ENCODE measurements around the gene CAMK4. TPM values are rescaled to one million over a fixed set of nuclear protein-coding genes. Genes with fewer than 3 reads are reported as not detected.

Gene CAMK4
- total and polyA plus RNA-seq, 4 donors = 0.27 to 1.4 (median 1.2) TPM

DNA sequence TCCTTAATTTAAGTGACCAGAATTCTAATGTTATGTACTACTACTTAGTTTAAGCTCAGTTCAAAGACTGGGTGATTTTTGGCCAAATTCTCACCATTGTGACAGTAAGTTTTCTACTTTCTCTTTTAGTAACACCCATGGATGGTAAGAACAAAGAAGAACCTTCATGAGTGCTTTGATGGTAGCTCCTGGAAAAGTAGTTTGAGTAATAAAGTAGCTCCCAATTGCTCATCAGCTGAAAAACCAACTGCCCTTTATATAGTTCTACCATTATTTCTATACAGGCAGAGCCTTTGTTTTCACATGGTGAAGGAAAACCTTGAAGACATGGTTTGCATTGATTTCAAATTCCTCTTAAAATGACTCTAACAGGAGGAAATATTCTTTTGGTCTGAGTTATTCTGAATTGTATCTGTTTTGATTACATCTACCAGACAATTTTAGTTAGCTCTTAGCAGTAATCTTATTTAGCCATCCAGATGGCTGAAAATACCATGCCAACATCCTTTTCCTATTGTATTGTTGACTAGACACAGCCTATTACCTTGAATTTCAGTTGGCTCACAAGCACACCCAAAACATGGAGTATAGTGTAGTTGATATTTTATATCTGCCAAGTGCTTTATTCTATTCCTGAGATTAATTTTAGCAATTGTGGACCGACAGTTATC is 311.8 kb downstream of the CAMK4 start (continued):
- no peak for TF ChIP-seq EGR1 (IDR thresholded peaks at IDR 0.05; ENCODE audit: low read depth in 2 of 2)
- no peak for TF ChIP-seq SP1 (IDR thresholded peaks at IDR 0.05)
- TF ChIP-seq, protein P1, sequence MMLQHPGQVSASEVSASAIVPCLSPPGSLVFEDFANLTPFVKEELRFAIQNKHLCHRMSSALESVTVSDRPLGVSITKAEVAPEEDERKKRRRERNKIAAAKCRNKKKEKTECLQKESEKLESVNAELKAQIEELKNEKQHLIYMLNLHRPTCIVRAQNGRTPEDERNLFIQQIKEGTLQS (IDR thresholded peaks at IDR 0.05) = no peak
- TF ChIP-seq RAD21 (IDR thresholded peaks at IDR 0.05) = no peak

DNA sequence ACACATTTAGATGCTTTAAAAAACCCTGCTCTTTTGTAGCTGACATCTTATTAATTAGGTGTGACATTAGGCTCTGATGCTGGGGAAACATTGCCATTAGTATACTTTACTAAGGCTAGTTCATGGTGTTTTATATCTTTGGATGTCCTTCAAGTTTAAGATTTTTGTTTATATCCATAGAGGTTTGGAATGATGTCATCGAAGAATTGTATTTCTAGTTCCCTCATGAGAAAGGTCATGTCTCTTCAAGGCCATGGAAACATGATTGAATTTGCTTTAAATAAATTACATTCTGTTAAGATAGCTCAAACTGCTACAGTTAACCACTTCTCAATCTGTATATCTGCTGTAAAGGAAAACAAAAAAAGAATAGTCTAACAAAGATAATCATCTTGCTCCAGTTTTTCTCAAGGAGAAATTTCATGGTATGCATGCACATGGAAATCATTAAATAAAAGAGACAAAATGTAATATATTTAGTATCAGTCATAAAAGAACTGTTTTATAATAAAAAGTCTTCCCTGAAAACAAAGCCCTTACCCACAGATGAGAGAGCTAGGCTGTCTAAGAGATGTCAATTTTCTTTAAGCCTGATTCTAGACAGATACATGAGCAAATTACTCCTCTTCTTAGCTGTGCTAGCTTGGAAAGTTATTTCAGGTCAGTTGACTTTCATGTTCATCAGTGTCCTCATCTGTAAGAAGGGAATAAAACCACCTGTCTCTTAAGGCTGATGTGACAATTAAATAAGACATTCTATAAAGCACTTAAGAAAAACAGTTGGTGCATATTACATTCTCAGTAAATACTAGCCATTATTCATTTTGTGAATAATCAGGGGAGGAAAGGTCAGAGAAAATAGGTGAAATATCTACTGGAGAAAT is 313.2 kb downstream of the CAMK4 start:
- 79% methylated on average over 1 of the region's 1 CpG for WGBS
- no peak overlapping the region for H3K9ac ChIP-seq (ENCODE audit: low read depth in 1 of 2, low read length in 2 of 2)

More for the DNA sequence above, 313.2 kb downstream of the CAMK4 start:
- no peak overlapping the region for H3K27ac ChIP-seq (ENCODE audit: low read depth in 1 of 2, low read length in 2 of 2)
- H3K4me1 ChIP-seq (ENCODE audit: control insufficient read depth in 4 of 4, insufficient read depth in 4 of 4, low read length in 3 of 4) = no peaks in the 10 kb centered on the region
- no peak for DNase-seq (ENCODE audit: low spot score)
- no peaks in the 10 kb centered on the region for H3K27me3 ChIP-seq (ENCODE audit: control insufficient read depth in 4 of 4, insufficient read depth in 4 of 4, low read length in 3 of 4)
- H3K9me3 ChIP-seq (ENCODE audit: control insufficient read depth in 4 of 4, low read length in 3 of 4) = no peaks in the 10 kb centered on the region
- TF ChIP-seq FOXA2 (IDR thresholded peaks at IDR 0.05) (no peak), TAF1 (conservative IDR thresholded peaks at IDR 0.05) (no peak), EGR1 (IDR thresholded peaks at IDR 0.05; ENCODE audit: low read depth in 2 of 2) (no peak), RXRA (IDR thresholded peaks at IDR 0.05) (no peak), HNF4A (conservative IDR thresholded peaks at IDR 0.05) (no peak), JUND (IDR thresholded peaks at IDR 0.05) (no peak), NR2F2 (IDR thresholded peaks at IDR 0.05) (no peak)
- TF ChIP-seq, protein P2, sequence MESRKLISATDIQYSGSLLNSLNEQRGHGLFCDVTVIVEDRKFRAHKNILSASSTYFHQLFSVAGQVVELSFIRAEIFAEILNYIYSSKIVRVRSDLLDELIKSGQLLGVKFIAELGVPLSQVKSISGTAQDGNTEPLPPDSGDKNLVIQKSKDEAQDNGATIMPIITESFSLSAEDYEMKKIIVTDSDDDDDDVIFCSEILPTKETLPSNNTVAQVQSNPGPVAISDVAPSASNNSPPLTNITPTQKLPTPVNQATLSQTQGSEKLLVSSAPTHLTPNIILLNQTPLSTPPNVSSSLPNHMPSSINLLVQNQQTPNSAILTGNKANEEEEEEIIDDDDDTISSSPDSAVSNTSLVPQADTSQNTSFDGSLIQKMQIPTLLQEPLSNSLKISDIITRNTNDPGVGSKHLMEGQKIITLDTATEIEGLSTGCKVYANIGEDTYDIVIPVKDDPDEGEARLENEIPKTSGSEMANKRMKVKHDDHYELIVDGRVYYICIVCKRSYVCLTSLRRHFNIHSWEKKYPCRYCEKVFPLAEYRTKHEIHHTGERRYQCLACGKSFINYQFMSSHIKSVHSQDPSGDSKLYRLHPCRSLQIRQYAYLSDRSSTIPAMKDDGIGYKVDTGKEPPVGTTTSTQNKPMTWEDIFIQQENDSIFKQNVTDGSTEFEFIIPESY (IDR thresholded peaks at IDR 0.05) = no peak
- TF ChIP-seq, protein P3, sequence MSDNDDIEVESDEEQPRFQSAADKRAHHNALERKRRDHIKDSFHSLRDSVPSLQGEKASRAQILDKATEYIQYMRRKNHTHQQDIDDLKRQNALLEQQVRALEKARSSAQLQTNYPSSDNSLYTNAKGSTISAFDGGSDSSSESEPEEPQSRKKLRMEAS (IDR thresholded peaks at IDR 0.05) = no peak
- TF ChIP-seq, protein P4, sequence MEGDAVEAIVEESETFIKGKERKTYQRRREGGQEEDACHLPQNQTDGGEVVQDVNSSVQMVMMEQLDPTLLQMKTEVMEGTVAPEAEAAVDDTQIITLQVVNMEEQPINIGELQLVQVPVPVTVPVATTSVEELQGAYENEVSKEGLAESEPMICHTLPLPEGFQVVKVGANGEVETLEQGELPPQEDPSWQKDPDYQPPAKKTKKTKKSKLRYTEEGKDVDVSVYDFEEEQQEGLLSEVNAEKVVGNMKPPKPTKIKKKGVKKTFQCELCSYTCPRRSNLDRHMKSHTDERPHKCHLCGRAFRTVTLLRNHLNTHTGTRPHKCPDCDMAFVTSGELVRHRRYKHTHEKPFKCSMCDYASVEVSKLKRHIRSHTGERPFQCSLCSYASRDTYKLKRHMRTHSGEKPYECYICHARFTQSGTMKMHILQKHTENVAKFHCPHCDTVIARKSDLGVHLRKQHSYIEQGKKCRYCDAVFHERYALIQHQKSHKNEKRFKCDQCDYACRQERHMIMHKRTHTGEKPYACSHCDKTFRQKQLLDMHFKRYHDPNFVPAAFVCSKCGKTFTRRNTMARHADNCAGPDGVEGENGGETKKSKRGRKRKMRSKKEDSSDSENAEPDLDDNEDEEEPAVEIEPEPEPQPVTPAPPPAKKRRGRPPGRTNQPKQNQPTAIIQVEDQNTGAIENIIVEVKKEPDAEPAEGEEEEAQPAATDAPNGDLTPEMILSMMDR (IDR thresholded peaks at IDR 0.05; ENCODE audit: low read depth, low read length, missing input control) = no peak
- TF ChIP-seq, protein P5, sequence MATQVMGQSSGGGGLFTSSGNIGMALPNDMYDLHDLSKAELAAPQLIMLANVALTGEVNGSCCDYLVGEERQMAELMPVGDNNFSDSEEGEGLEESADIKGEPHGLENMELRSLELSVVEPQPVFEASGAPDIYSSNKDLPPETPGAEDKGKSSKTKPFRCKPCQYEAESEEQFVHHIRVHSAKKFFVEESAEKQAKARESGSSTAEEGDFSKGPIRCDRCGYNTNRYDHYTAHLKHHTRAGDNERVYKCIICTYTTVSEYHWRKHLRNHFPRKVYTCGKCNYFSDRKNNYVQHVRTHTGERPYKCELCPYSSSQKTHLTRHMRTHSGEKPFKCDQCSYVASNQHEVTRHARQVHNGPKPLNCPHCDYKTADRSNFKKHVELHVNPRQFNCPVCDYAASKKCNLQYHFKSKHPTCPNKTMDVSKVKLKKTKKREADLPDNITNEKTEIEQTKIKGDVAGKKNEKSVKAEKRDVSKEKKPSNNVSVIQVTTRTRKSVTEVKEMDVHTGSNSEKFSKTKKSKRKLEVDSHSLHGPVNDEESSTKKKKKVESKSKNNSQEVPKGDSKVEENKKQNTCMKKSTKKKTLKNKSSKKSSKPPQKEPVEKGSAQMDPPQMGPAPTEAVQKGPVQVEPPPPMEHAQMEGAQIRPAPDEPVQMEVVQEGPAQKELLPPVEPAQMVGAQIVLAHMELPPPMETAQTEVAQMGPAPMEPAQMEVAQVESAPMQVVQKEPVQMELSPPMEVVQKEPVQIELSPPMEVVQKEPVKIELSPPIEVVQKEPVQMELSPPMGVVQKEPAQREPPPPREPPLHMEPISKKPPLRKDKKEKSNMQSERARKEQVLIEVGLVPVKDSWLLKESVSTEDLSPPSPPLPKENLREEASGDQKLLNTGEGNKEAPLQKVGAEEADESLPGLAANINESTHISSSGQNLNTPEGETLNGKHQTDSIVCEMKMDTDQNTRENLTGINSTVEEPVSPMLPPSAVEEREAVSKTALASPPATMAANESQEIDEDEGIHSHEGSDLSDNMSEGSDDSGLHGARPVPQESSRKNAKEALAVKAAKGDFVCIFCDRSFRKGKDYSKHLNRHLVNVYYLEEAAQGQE (IDR thresholded peaks at IDR 0.05) = no peak
- H3K4me3 ChIP-seq (ENCODE audit: low read depth in 1 of 3, low read length in 3 of 3) = no peak overlapping the region
- H3K36me3 ChIP-seq (ENCODE audit: control insufficient read depth in 4 of 4, insufficient read depth in 3 of 4, low read depth in 1 of 4, low read length in 3 of 4) = no peaks in the 10 kb centered on the region

Other genes starting within 250 kb of the CAMK4 start
- gene TSLP, start 152.7 kb upstream of the CAMK4 start, total RNA-seq = under 1 TPM in 1 of 2 donors, not detected in 1; 0.25 TPM
- gene TSLP, start 152.7 kb upstream of the CAMK4 start, polyA plus RNA-seq = 1 to 10 TPM; 1.4 to 1.6 TPM
- gene WDR36, start 132.0 kb upstream of the CAMK4 start, total RNA-seq = 10 to 100 TPM; 16.5 to 25.7 TPM
- gene WDR36, start 132.0 kb upstream of the CAMK4 start, polyA plus RNA-seq = 1 to 10 TPM; 5.2 to 7.8 TPM